SK-N-SH (cell line): Measurements from ENCODE around the gene ZSCAN22.

Experiments
- CTCF ChIP-seq: fragments of 200-600 bp; sonication (generic); IDR thresholded peaks from 2 replicates; pipeline ENCODE4 v1.6.1; 2017; ENCODE audit warnings: antibody characterized with exemption, mild to moderate bottlenecking, moderate library complexity
- FOSL2 ChIP-seq: IDR thresholded peaks from 2 replicates; pipeline ENCODE4 v1.4.0; 2012; ENCODE audit warnings: low read depth, mild to moderate bottlenecking, moderate library complexity, borderline replicate concordance
- FOXM1 ChIP-seq: IDR thresholded peaks from 2 replicates; pipeline ENCODE4 v1.4.0; 2012; ENCODE audit warnings: low read depth, mild to moderate bottlenecking
- JUND ChIP-seq: IDR thresholded peaks from 2 replicates; pipeline ENCODE4 v1.4.0; 2012
- MAX ChIP-seq: IDR thresholded peaks from 2 replicates; pipeline ENCODE4 v1.4.0; 2012; ENCODE audit warnings: low read depth
- MXI1 ChIP-seq: IDR thresholded peaks from 2 replicates; pipeline ENCODE4 v1.6.1; 2012; ENCODE audit warnings: mild to moderate bottlenecking, low read depth, low read length, improper control_type of control experiment
- RCOR1 ChIP-seq: fragments of 150-350 bp; IDR thresholded peaks from 2 replicates; pipeline ENCODE4 v1.6.1; 2017; ENCODE audit warnings: antibody characterized with exemption, low read length
- REST ChIP-seq: IDR thresholded peaks from 2 replicates; pipeline ENCODE4 v1.6.1; 2012; ENCODE audit warnings: mild to moderate bottlenecking, low read depth, low read length, moderate library complexity
- SIN3A ChIP-seq: IDR thresholded peaks from 2 replicates; pipeline ENCODE4 v1.6.1; 2012; ENCODE audit warnings: low read depth, mild to moderate bottlenecking, low read length, moderate library complexity, borderline replicate concordance
- SMC3 ChIP-seq: IDR thresholded peaks from 2 replicates; pipeline ENCODE4 v1.6.1; 2012; ENCODE audit warnings: low read depth, low read length, improper control_type of control experiment
- TAF1 ChIP-seq: IDR thresholded peaks from 2 replicates; pipeline ENCODE4 v1.6.1; 2012; ENCODE audit warnings: low read depth, mild to moderate bottlenecking, low read length, moderate library complexity, borderline replicate concordance
- TEAD4 ChIP-seq: IDR thresholded peaks from 2 replicates; pipeline ENCODE4 v1.4.0; 2012; ENCODE audit warnings: mild to moderate bottlenecking, borderline replicate concordance; ENCODE audit not compliant: insufficient read depth

- TF ChIP-seq CTCF (peak; percentile 26; the same call in 1 of the 2 replicates), FOSL2 (no peak), JUND (no peak), MAX (no peak), RCOR1 (no peak), MXI1 (no peak), TAF1 (no peak), REST (no peak; the same call in 1 of the 2 replicates), SIN3A (no peak), SMC3 (no peak; the same call in 1 of the 2 replicates), FOXM1 (no peak), TEAD4 (no peak)
Observed at GRCh38 chr19:58387338-58388174, 60.8 kb downstream of the ZSCAN22 start.
